Nephron progenitor cell (in vitro differentiated cells): ENCODE measurements around the gene EIF4G2.

Source experiments
- DNase-seq: peaks from one replicate; pipeline ENCODE4 v3.0.0; 2021
- H3K27ac Mint-ChIP-seq: 2 replicates; pipeline ENCODE4 v1.8.0; 2021; ENCODE audit warnings: mild to moderate bottlenecking, moderate library complexity, mixed read lengths
- H3K27me3 Mint-ChIP-seq: 2 replicates; pipeline ENCODE4 v1.8.0; 2021; ENCODE audit warnings: mild to moderate bottlenecking, low read depth, mixed read lengths; ENCODE audit not compliant: poor library complexity
- H3K36me3 Mint-ChIP-seq: 2 replicates; pipeline ENCODE4 v1.8.0; 2021; ENCODE audit warnings: low read depth, mixed read lengths
- H3K4me1 Mint-ChIP-seq: 2 replicates; pipeline ENCODE4 v1.8.0; 2021; ENCODE audit warnings: mixed read lengths
- H3K4me3 Mint-ChIP-seq: 2 replicates; pipeline ENCODE4 v1.8.0; 2021; ENCODE audit warnings: mild to moderate bottlenecking, moderate library complexity, mixed read lengths
- H3K9me3 Mint-ChIP-seq: 2 replicates; pipeline ENCODE4 v1.8.0; 2021; ENCODE audit warnings: mild to moderate bottlenecking, moderate library complexity, mixed read lengths
- TF ChIP-seq, protein P1 (sequence below): fragments of 200-600 bp; sonication (generic); IDR thresholded peaks from 2 replicates; pipeline ENCODE4 v1.5.0; 2021; ENCODE audit warnings: antibody characterized with exemption

The EIF4G2 gene

GRCh38 chr11:10808553-10809372 lies at the start of gene EIF4G2:
TSS of gene EIF4G2 (minus strand) at chr11:10808926.
- no peaks in the 10 kb centered on the region for H3K9me3 Mint-ChIP-seq
- peaks cover 12% of the 10 kb centered on the region for H3K27me3 Mint-ChIP-seq
- peaks cover 40% of the 10 kb centered on the region for H3K36me3 Mint-ChIP-seq

GRCh38 chr11:10857709-10858438 lies 49.1 kb upstream of the EIF4G2 start, which contains the start of gene ZBED5:
TSS of gene ZBED5 (minus strand) at chr11:10858053. CDS start at chr11:10854945, 3,108 bp downstream.
- H3K4me3 Mint-ChIP-seq = peak within 1 kb of the TSS; percentile 99
- H3K9me3 Mint-ChIP-seq = no peaks in the 10 kb centered on the region
- TF ChIP-seq, protein P1, sequence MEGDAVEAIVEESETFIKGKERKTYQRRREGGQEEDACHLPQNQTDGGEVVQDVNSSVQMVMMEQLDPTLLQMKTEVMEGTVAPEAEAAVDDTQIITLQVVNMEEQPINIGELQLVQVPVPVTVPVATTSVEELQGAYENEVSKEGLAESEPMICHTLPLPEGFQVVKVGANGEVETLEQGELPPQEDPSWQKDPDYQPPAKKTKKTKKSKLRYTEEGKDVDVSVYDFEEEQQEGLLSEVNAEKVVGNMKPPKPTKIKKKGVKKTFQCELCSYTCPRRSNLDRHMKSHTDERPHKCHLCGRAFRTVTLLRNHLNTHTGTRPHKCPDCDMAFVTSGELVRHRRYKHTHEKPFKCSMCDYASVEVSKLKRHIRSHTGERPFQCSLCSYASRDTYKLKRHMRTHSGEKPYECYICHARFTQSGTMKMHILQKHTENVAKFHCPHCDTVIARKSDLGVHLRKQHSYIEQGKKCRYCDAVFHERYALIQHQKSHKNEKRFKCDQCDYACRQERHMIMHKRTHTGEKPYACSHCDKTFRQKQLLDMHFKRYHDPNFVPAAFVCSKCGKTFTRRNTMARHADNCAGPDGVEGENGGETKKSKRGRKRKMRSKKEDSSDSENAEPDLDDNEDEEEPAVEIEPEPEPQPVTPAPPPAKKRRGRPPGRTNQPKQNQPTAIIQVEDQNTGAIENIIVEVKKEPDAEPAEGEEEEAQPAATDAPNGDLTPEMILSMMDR = no peak
- peaks cover 30% of the 10 kb centered on the region for H3K36me3 Mint-ChIP-seq
- DNase-seq = peak; percentile 94
- H3K27ac Mint-ChIP-seq = peak within 1 kb of the TSS; percentile 100
- H3K27me3 Mint-ChIP-seq = no peaks in the 10 kb centered on the region
- H3K4me1 Mint-ChIP-seq = peaks cover 50% of the 10 kb centered on the region

More at GRCh38 chr11:10808553-10809372, at the start of gene EIF4G2:
- peak within 1 kb of the TSS; percentile 95 for H3K4me3 Mint-ChIP-seq
- TF ChIP-seq, protein P1 = no peak
- H3K27ac Mint-ChIP-seq = peak within 1 kb of the TSS; percentile 100
- H3K4me1 Mint-ChIP-seq = peaks cover 57% of the 10 kb centered on the region
- peak; percentile 95 for DNase-seq

DNA sequence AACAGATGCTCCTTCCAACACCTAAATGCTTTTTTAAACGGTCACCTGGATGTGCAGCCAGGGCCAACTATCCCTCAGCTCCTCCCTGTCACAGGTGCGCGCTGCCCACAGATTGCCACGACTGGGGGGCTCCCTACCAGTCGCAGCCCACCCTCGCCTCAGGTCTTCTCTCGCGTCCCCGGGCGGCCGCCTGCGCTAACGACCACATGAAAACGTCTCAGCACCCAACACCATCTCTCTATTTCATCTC lies 48.7 kb upstream of the EIF4G2 start:
- Mint-ChIP-seq H3K27ac (peak overlapping the region; percentile 100), H3K36me3 (peaks cover 34% of the 10 kb centered on the region), H3K9me3 (no peaks in the 10 kb centered on the region), H3K4me3 (peak overlapping the region; percentile 99), H3K4me1 (peaks cover 45% of the 10 kb centered on the region), H3K27me3 (no peaks in the 10 kb centered on the region)
- TF ChIP-seq, protein P1 = no peak
- DNase-seq = no peak

DNA sequence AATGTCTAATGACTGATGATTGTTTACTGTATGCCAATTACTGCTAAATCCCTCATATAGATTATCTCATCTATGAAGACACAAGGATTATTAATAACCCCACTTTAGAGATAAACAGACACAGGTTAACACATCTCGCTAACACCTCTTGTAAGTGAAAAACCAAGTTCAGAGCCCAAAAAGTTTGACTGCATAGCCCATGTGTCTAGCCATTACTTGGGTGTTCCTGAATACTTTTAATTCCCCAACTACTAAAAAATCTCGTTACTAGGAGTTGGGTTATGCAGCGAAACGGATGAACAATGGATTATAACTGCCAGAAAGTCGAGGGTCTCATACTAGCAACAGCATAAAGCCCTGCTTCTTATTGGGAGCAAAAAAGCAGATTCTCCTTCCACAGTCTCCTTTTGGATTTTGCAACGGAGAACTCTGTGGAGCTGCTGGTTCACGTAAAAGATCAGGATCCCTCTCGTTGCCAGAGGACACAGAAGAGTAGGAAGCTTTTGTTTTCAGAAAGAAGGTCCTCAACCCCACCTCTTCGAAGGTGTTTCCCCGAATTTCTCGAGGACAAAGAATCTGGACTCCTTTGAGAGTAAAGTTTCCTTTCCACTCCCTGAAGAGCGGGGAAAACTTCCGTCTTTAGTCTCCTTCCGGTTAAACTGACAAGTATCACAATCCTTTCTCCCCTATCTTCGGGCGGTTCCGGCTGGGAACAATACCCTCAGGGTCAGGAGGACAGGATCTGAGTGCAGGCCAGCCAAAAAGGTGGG lies 48.1 kb upstream of the EIF4G2 start:
- peak; percentile 31 for DNase-seq
- Mint-ChIP-seq H3K9me3 (no peaks in the 10 kb centered on the region), H3K4me1 (peaks cover 41% of the 10 kb centered on the region), H3K27me3 (no peaks in the 10 kb centered on the region), H3K4me3 (peak overlapping the region; percentile 99), H3K27ac (peak overlapping the region; percentile 100), H3K36me3 (peaks cover 40% of the 10 kb centered on the region)
- TF ChIP-seq, protein P1 = no peak

DNA sequence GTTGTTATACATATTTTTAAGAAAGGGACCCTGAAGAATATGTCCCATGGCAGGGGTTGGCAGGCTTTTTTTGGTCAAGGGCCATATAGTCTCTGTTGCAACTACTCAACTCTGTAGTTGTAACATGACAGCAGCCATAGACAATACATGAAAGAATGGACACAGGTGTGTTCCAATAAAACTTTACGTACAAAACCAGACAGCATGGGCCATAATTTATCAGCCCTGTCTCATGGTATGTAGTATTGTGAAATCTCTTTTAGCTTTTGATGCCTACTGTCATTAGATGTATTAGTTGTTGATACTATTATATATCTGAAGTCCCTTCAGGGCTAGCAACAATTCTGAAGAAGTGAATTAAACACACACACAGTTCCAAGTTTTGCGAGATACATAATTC lies 46.6 kb upstream of the EIF4G2 start:
- Mint-ChIP-seq H3K27ac (no peak overlapping the region), H3K4me1 (peaks cover 38% of the 10 kb centered on the region), H3K36me3 (peaks cover 51% of the 10 kb centered on the region), H3K9me3 (no peaks in the 10 kb centered on the region), H3K4me3 (no peak overlapping the region), H3K27me3 (no peaks in the 10 kb centered on the region)
- TF ChIP-seq, protein P1 = no peak
- DNase-seq = no peak
